Measurements from ENCODE around the gene CRYGN.

GRCh38 chr7:151446412-151446811 lies 6.5 kb upstream of the CRYGN start:
- no peak for TF ChIP-seq CTCF (IDR thresholded peaks at IDR 0.05)
- TF ChIP-seq POLR2AphosphoS5 (IDR thresholded peaks at IDR 0.05; ENCODE audit: insufficient read depth in 1 of 2, low read depth in 1 of 2): no peak
